HepG2 (cell line): ENCODE data around the gene CHRNB1. TPM values are rescaled to one million over a fixed set of nuclear protein-coding genes. Genes with fewer than 3 reads are reported as not detected.

ENCODE experiments used
- ATAC-seq: fragments of 200-7000 bp; cut with Tn5 transposase; 3 replicates; pipeline ENCODE4 v1.9.1; 2020; ENCODE audit warnings: mild to moderate bottlenecking, moderate library complexity
- BruUV-seq: library from RNA; stranded (reverse); fragments of 400-500 nt; replicated peaks from 2 replicates; lab custom pipeline; 2021; lab: Mats Ljungman, UMichigan
- CTCF ChIA-PET: fragments of 300-600 bp; formaldehyde crosslinking; extraction: SDS; loops from one replicate; lab custom pipeline; 2021; ENCODE audit warnings: low total read pairs, inconsistent platforms, low intra/inter-chr PET ratio; lab: Yijun Ruan, JAX
- POLR2A ChIA-PET: fragments of 350-600 bp; sonication (Branson Sonifier 250); formaldehyde crosslinking; loops from one replicate; lab custom pipeline; 2020; ENCODE audit warnings: antibody characterized with exemption, inconsistent platforms; lab: Yijun Ruan, JAX
- DNase-seq: peaks from one replicate; pipeline ENCODE4 v3.0.0-alpha.2; 2015; ENCODE audit warnings: low spot score
- FAIRE-seq: peaks from 3 replicates; lab custom pipeline; 2011; peaks lifted over from hg19 to GRCh38; lab: Jason Lieb, UNC
- H2AFZ ChIP-seq: one replicate; pipeline ENCODE4 v1.6.1; 2011; ENCODE audit warnings: low read length, inconsistent platforms
- H3K27ac ChIP-seq: fragments of 300-600 bp; 3 replicates; pipeline ENCODE4 v1.8.0; 2011; ENCODE audit warnings: mixed run types, mild to moderate bottlenecking, mixed read lengths, low read length, inconsistent platforms; ENCODE audit not compliant: insufficient read depth; ENCODE audit errors: extremely low read length
- H3K27me3 ChIP-seq, 2 experiments: fragments of 200-600 bp in 1 of 2; 2 replicates in 1 of 2; 3 replicates in 1 of 2; pipeline versions ENCODE4 v1.6.0 to v1.8.0; 2011; ENCODE audit warnings: low read length in 2 of 2, mild to moderate bottlenecking in 2 of 2, moderate library complexity in 2 of 2, inconsistent platforms in 1 of 2; ENCODE audit not compliant: insufficient read depth in 2 of 2, control insufficient read depth in 1 of 2
- H3K36me3 ChIP-seq, 2 experiments: fragments of 200-600 bp in 1 of 2; replicated peaks in 1 of 2; 2 replicates in 1 of 2; 3 replicates in 1 of 2; pipeline versions ENCODE4 v1.5.1 to v1.8.0; 2011; ENCODE audit warnings: low read length in 2 of 2, inconsistent platforms in 1 of 2; ENCODE audit not compliant: insufficient read depth in 2 of 2, control insufficient read depth in 1 of 2
- H3K4me1 ChIP-seq: 2 replicates; pipeline ENCODE4 v1.5.1; 2012; ENCODE audit warnings: low read length, inconsistent platforms; ENCODE audit not compliant: insufficient read depth
- H3K4me2 ChIP-seq: 2 replicates; pipeline ENCODE4 v1.6.0; 2011; ENCODE audit warnings: low read depth, low read length, inconsistent platforms
- H3K4me3 ChIP-seq, 3 experiments: fragments of 200-600 bp in 1 of 3; sonication (generic), shearing (Covaris generic) in 1 of 3; replicated peaks in 1 of 3; 2 replicates each; pipeline ENCODE4 v1.5.1; 2011 to 2016; ENCODE audit warnings: low read length in 3 of 3, inconsistent platforms in 2 of 3, low read depth in 2 of 3, mild to moderate bottlenecking in 2 of 3, control low read depth in 1 of 3, mixed read lengths in 1 of 3; ENCODE audit not compliant: insufficient read depth in 1 of 3
- H3K79me2 ChIP-seq: one replicate; pipeline ENCODE4 v1.6.1; 2011; ENCODE audit warnings: low read length, inconsistent platforms; ENCODE audit not compliant: insufficient read depth
- H3K9ac ChIP-seq: 2 replicates; pipeline ENCODE4 v1.6.0; 2011; ENCODE audit warnings: mild to moderate bottlenecking, low read depth, low read length, inconsistent platforms; ENCODE audit not compliant: insufficient read depth
- H3K9me3 ChIP-seq: 2 replicates; pipeline ENCODE4 v1.5.1; 2012; ENCODE audit warnings: mild to moderate bottlenecking, low read length
- H4K20me1 ChIP-seq: 2 replicates; pipeline ENCODE4 v1.6.0; 2011; ENCODE audit warnings: inconsistent platforms, mild to moderate bottlenecking, low read length, moderate library complexity; ENCODE audit not compliant: insufficient read depth
- CHD4 ChIP-seq: fragments of 200-600 bp; sonication (generic); IDR thresholded peaks from 2 replicates; pipeline ENCODE4 v1.7.0; 2017; ENCODE audit warnings: mild to moderate bottlenecking, low read length, borderline replicate concordance
- GMEB1 ChIP-seq: sonication (generic); formaldehyde crosslinking; IDR thresholded peaks from 2 replicates; pipeline ENCODE4 v1.5.1; 2020; ENCODE audit warnings: missing genetic modification reagents, mild to moderate bottlenecking, borderline replicate concordance
- IRF2 ChIP-seq: IDR thresholded peaks from 2 replicates; pipeline ENCODE4 v1.6.1; 2018; ENCODE audit warnings: missing genetic modification reagents, missing compliant biosample characterization
- JUND ChIP-seq: sonication (generic); formaldehyde crosslinking; IDR thresholded peaks from 2 replicates; pipeline ENCODE4 v1.8.0; 2022; ENCODE audit warnings: mild to moderate bottlenecking, missing genetic modification reagents
- ZNF263 ChIP-seq: sonication (generic); formaldehyde crosslinking; IDR thresholded peaks from 2 replicates; pipeline ENCODE4 v1.4.0; 2020; ENCODE audit warnings: missing genetic modification reagents
- WGBS: methylation state at CpG from one replicate; pipeline ENCODE4 v1.1.6; 2017; ENCODE audit warnings: low lambda C conversion rate; 5-methylcytosine and 5-hydroxymethylcytosine counted together
- in situ Hi-C: cut with HindIII; loops from 2 replicates; pipeline ENCODE4 v1.10.0; 2017; ENCODE audit warnings: low pct_unique_long_range_greater_than_20kb; ENCODE audit not compliant: extremely low pct_ligation_motif_present
- intact Hi-C: fragments of 100-400 bp; cut with micrococcal nuclease; formaldehyde crosslinking; loops from one replicate; pipeline ENCODE4 v1.10.0; 2022; ENCODE audit not compliant: unreplicated experiment
- polyA plus RNA-seq, 8 experiments: library from polyadenylated mRNA; depleted of rRNA in 3 of 8; stranded (reverse) in 7 of 8; unstranded in 1 of 8; fragments of >200 nt; fragmentation: Illumina TruSeq in 4 of 8; extraction: Trizol in 4 of 8; gene quantifications; 2 replicates each; pipeline versions ENCODE4 v1.2.1 to v1.2.3, GENCODE V29; 2011 to 2016; ENCODE audit warnings: low read depth in 4 of 8, missing spikeins in 1 of 8, mixed read lengths in 1 of 8; ENCODE audit not compliant: insufficient read depth in 1 of 8
- total RNA-seq, 5 experiments: library from RNA; depleted of rRNA; stranded (reverse); fragments of >200 nt; fragmentation: Illumina TruSeq; extraction: Trizol; gene quantifications; 2 replicates each; pipeline ENCODE4 v1.2.3, GENCODE V29; 2016; ENCODE audit warnings: low read depth in 1 of 5
- TF ChIP-seq, protein P1 (sequence below): sonication (generic); formaldehyde crosslinking; IDR thresholded peaks from 2 replicates; pipeline ENCODE4 v1.4.0; 2020; ENCODE audit warnings: missing genetic modification reagents, low read depth, mild to moderate bottlenecking, borderline replicate concordance
- TF ChIP-seq, protein P2 (sequence below): sonication (generic); formaldehyde crosslinking; IDR thresholded peaks from 2 replicates; pipeline ENCODE4; 2020; ENCODE audit warnings: missing genetic modification reagents, mild to moderate bottlenecking, borderline replicate concordance

The CHRNB1 gene
- total and polyA plus RNA-seq, 2 of the 13 experiments (the other 11 are each of a cell fraction or from before 2014, with no cell fraction given), result 5.4 to 33.7 TPM

- intact Hi-C loops (no loop called here), in situ Hi-C loops (no loop called here)
- Histone ChIP-seq H3K4me1 (peaks cover 14% of the 10 kb centered on the region), H3K4me3 (no peak overlapping the region), H3K9me3 (no peaks in the 10 kb centered on the region), H3K27me3 (no peaks in the 10 kb centered on the region; a peak in 1 of 5 replicates), H3K36me3 (no peaks in the 10 kb centered on the region; a peak in 1 of 5 replicates), H2AFZ (no peak overlapping the region), H3K79me2 (no peaks in the 10 kb centered on the region), H3K4me2 (no peak overlapping the region), H3K27ac (no peak overlapping the region), H3K9ac (no peak overlapping the region), H4K20me1 (no peaks in the 10 kb centered on the region)
- TF ChIP-seq GMEB1 (no peak), ZNF263 (CRISPR knock-in tag) (peak; percentile 45; the same call in 1 of the 2 replicates), CHD4 (no peak), JUND (no peak), IRF2 (CRISPR knock-in tag) (no peak)
- TF ChIP-seq, protein P1, sequence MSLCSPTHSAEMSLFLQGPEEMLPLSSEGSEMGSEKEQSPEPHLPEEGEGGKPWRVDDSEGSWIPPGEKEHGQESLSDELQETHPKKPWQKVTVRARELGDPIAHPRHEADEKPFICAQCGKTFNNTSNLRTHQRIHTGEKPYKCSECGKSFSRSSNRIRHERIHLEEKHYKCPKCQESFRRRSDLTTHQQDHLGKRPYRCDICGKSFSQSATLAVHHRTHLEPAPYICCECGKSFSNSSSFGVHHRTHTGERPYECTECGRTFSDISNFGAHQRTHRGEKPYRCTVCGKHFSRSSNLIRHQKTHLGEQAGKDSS (CRISPR knock-in tag), result peak; percentile 74; the same call in 1 of the 2 replicates
- TF ChIP-seq, protein P2, sequence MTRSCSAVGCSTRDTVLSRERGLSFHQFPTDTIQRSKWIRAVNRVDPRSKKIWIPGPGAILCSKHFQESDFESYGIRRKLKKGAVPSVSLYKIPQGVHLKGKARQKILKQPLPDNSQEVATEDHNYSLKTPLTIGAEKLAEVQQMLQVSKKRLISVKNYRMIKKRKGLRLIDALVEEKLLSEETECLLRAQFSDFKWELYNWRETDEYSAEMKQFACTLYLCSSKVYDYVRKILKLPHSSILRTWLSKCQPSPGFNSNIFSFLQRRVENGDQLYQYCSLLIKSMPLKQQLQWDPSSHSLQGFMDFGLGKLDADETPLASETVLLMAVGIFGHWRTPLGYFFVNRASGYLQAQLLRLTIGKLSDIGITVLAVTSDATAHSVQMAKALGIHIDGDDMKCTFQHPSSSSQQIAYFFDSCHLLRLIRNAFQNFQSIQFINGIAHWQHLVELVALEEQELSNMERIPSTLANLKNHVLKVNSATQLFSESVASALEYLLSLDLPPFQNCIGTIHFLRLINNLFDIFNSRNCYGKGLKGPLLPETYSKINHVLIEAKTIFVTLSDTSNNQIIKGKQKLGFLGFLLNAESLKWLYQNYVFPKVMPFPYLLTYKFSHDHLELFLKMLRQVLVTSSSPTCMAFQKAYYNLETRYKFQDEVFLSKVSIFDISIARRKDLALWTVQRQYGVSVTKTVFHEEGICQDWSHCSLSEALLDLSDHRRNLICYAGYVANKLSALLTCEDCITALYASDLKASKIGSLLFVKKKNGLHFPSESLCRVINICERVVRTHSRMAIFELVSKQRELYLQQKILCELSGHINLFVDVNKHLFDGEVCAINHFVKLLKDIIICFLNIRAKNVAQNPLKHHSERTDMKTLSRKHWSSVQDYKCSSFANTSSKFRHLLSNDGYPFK (CRISPR knock-in tag), result no peak
- CTCF ChIA-PET, result no interaction called here
- POLR2A ChIA-PET, result interaction anchor here (0.7 kb wide), 1 partner anchor 115 kb away, joined by 3 read pairs; no protein-coding TSS in a partner anchor
- BruUV-seq, result no TSS peak
- 66% methylated on average over 4 of the region's 4 CpGs for WGBS
- ATAC-seq, result no peak
- no peak for DNase-seq
- FAIRE-seq, result no peak
Measured at GRCh38 chr17:7396147-7396546, 48.7 kb upstream of the CHRNB1 start.
